NCI-H82 treated with DMSO at 0.1 percent for 48 hours (cell line): ENCODE measurements around the gene BOLL.
"Not testable (repeated sequence)": the region's sequence is repeated elsewhere in the genome, so short reads cannot be mapped to it uniquely, and the experiment has no call there.

Experiments
- DNase-seq: peaks from one replicate; lab custom pipeline; 2025; ENCODE audit not compliant: unreplicated experiment; lab: John Stamatoyannopoulos, UW

The BOLL gene

GRCh38 chr2:197784956-197785941, at the start of gene BOLL:
Gene BOLL, minus strand, starts transcription at chr2:197785319. Its CDS starts 3,469 bp downstream, at chr2:197781850.
- no peak for DNase-seq

- DNase-seq = not testable (repeated sequence)
Observed at GRCh38 chr2:197834771-197835170, 49.7 kb upstream of the BOLL start.

GRCh38 chr2:197828464-197829135, 43.5 kb upstream of the BOLL start:
- DNase-seq = no peak

GRCh38 chr2:197827618-197828017, 42.5 kb upstream of the BOLL start:
- DNase-seq = no peak

- DNase-seq = no peak
Observed at GRCh38 chr2:197822333-197822732, 37.2 kb upstream of the BOLL start.

GRCh38 chr2:197821550-197822289, 36.6 kb upstream of the BOLL start:
- DNase-seq = no peak

GRCh38 chr2:197814526-197814925, 29.4 kb upstream of the BOLL start:
- DNase-seq = no peak

- peak; percentile 8 for DNase-seq
Observed at GRCh38 chr2:197813093-197813787, 28.1 kb upstream of the BOLL start.

- DNase-seq = no peak
Observed at GRCh38 chr2:197810491-197810890, 25.4 kb upstream of the BOLL start.

GRCh38 chr2:197810016-197810415, 24.9 kb upstream of the BOLL start:
- no peak for DNase-seq

- no peak for DNase-seq
Observed at GRCh38 chr2:197809064-197809463, 23.9 kb upstream of the BOLL start.

- DNase-seq = no peak
Observed at GRCh38 chr2:197805715-197806633, 20.9 kb upstream of the BOLL start.

- DNase-seq = no peak
Observed at GRCh38 chr2:197804758-197805714, 19.9 kb upstream of the BOLL start.

- peak; percentile 82 for DNase-seq
Observed at GRCh38 chr2:197804049-197804757, 19.1 kb upstream of the BOLL start, which contains the start of gene PLCL1. Gene PLCL1, plus strand, starts transcription at chr2:197804593.

- DNase-seq = peak; percentile 36
Observed at GRCh38 chr2:197803033-197803444, 17.9 kb upstream of the BOLL start.

- DNase-seq = no peak
Observed at GRCh38 chr2:197801033-197801432, 15.9 kb upstream of the BOLL start.

GRCh38 chr2:197800091-197800490, 15.0 kb upstream of the BOLL start:
- DNase-seq = no peak

- no peak for DNase-seq
Observed at GRCh38 chr2:197799068-197799467, 13.9 kb upstream of the BOLL start.
